Esophagus muscularis mucosa (tissue), 4 donors: Measurements from ENCODE around the gene S1PR2. TPM values are rescaled to one million over a fixed set of nuclear protein-coding genes. Genes with fewer than 3 reads are reported as not detected.

ENCODE experiments used
- DNase-seq: peaks from one replicate; pipeline ENCODE4 v3.0.0-alpha.2; 2017; ENCODE audit errors: extremely low spot score
- H3K27ac ChIP-seq, 4 donors: fragments of 200-600 bp; sonication (generic); replicated peaks in 1 of 4; 1 replicate in 3 of 4; 2 replicates in 1 of 4; pipeline ENCODE4 v1.5.1; 2016 to 2019; ENCODE audit warnings: mild to moderate bottlenecking in 1 of 4
- H3K27me3 ChIP-seq, 4 donors: fragments of 200-600 bp; sonication (generic); one replicate each; pipeline versions ENCODE4 v1.5.1 to v1.6.0; 2016 to 2019
- H3K36me3 ChIP-seq, 4 donors: fragments of 200-600 bp; sonication (generic); one replicate each; pipeline ENCODE4 v1.5.1; 2016 to 2019
- H3K4me1 ChIP-seq, 4 donors: fragments of 200-600 bp; sonication (generic); one replicate each; pipeline ENCODE4 v1.5.1; 2016 to 2019
- H3K4me3 ChIP-seq, 4 donors: fragments of 200-600 bp; sonication (generic); 1 replicate in 2 of 4; 2 replicates in 2 of 4; pipeline ENCODE4 v1.5.1; 2016 to 2019; ENCODE audit warnings: mild to moderate bottlenecking in 4 of 4, moderate library complexity in 1 of 4
- H3K9me3 ChIP-seq, 4 donors: fragments of 200-600 bp; sonication (generic); 1 replicate in 3 of 4; 2 replicates in 1 of 4; pipeline ENCODE4 v1.5.1; 2016 to 2019
- CTCF ChIP-seq, 3 experiments: fragments of 200-600 bp in 2 of 3; fragments of 450-650 bp in 1 of 3; sonication (generic) in 2 of 3; IDR thresholded peaks; one replicate each; pipeline ENCODE4 v1.5.1; 2017 to 2019; ENCODE audit warnings: antibody characterized with exemption in 3 of 3, mild to moderate bottlenecking in 2 of 3, moderate library complexity in 1 of 3
- EP300 ChIP-seq: sonication (generic); formaldehyde crosslinking; IDR thresholded peaks from one replicate; pipeline ENCODE4 v1.6.1; 2017; ENCODE audit warnings: antibody characterized with exemption
- POLR2A ChIP-seq: fragments of 450-650 bp; IDR thresholded peaks from one replicate; pipeline ENCODE4 v1.6.1; 2017; ENCODE audit warnings: antibody characterized with exemption, moderate library complexity, mild to moderate bottlenecking, low read depth
- POLR2AphosphoS5 ChIP-seq, 2 donors: sonication (generic); formaldehyde crosslinking; IDR thresholded peaks; one replicate each; pipeline ENCODE4 v1.6.1; 2017; ENCODE audit warnings: antibody characterized with exemption in 2 of 2
- WGBS: methylation state at CpG from one replicate; pipeline ENCODE4 v1.1.5; 2018; 5-methylcytosine and 5-hydroxymethylcytosine counted together
- intact Hi-C: fragments of 100-400 bp; cut with DNase I; formaldehyde crosslinking; loops from one replicate; pipeline ENCODE4 v1.15.1; 2023
- total RNA-seq, 4 donors: library from RNA; depleted of rRNA; stranded (reverse); fragments of >200 nt; gene quantifications; one replicate each; pipeline versions ENCODE4 v1.1.0 to v1.2.1, GENCODE V29; 2016

The S1PR2 gene
- total RNA-seq, 4 donors from 2014 or later = 14.5 to 27.7 (median 20.4) TPM

GRCh38 chr19:10271543-10272086 is 40.5 kb upstream of the S1PR2 start:
- peaks cover 32 to 56% (median 37%) of the 10 kb centered on the region in 4 donors for H3K4me1 ChIP-seq
- no peaks in the 10 kb centered on the region for H3K9me3 ChIP-seq
- DNase-seq = no peak
- peak overlapping the region; percentile 46 to 59 (median 50) for H3K4me3 ChIP-seq
- intact Hi-C loops = no loop called here
- H3K27me3 ChIP-seq = peaks cover 0 to 39% (median 15%) of the 10 kb centered on the region in 4 donors
- peaks cover 0 to 16% (median 6%) of the 10 kb centered on the region in 4 donors for H3K36me3 ChIP-seq
- 35% methylated on average over 5 of the region's 12 CpGs for WGBS
- peak overlapping the region; percentile 68 to 88 (median 79) for H3K27ac ChIP-seq
- TF ChIP-seq POLR2AphosphoS5 (IDR thresholded peaks at IDR 0.05) (no peak), CTCF (IDR thresholded peaks at IDR 0.05) (no peak), POLR2A (no peak), EP300 (no peak)

GRCh38 chr19:10270616-10271394 is 39.7 kb upstream of the S1PR2 start, which contains the start of gene ICAM1:
TSS of gene ICAM1 (plus strand) at chr19:10271120. CDS start at chr19:10271160, 40 bp downstream.
- WGBS = 5% methylated on average over 43 of the region's 51 CpGs
- Histone ChIP-seq H3K4me1 (peaks cover 32 to 57% (median 37%) of the 10 kb centered on the region in 4 donors), H3K27me3 (peaks cover 0 to 39% (median 15%) of the 10 kb centered on the region in 4 donors), H3K9me3 (no peaks in the 10 kb centered on the region), H3K4me3 (peak within 1 kb of the TSS; percentile 46 to 59 (median 50)), H3K27ac (peak within 1 kb of the TSS; percentile 68 to 88 (median 79)), H3K36me3 (peaks cover 0 to 11% (median 6%) of the 10 kb centered on the region in 4 donors)
- intact Hi-C loops = no loop called here
- TF ChIP-seq EP300 = peak; percentile 61
- TF ChIP-seq POLR2A = peak; percentile 59
- peak; percentile 76 to 81 for TF ChIP-seq POLR2AphosphoS5 (IDR thresholded peaks at IDR 0.05)
- TF ChIP-seq CTCF (IDR thresholded peaks at IDR 0.05) = no peak
- peak; percentile 98 for DNase-seq

GRCh38 chr19:10270180-10270615 is 39.1 kb upstream of the S1PR2 start:
- intact Hi-C loops = no loop called here
- Histone ChIP-seq H3K36me3 (peaks cover 0 to 8% (median 6%) of the 10 kb centered on the region in 4 donors), H3K9me3 (no peaks in the 10 kb centered on the region), H3K27me3 (peaks cover 0 to 39% (median 15%) of the 10 kb centered on the region in 4 donors), H3K4me1 (peaks cover 32 to 57% (median 37%) of the 10 kb centered on the region in 4 donors), H3K27ac (peak overlapping the region; percentile 68 to 88 (median 79)), H3K4me3 (peak overlapping the region; percentile 46 to 59 (median 50))
- TF ChIP-seq POLR2AphosphoS5 (IDR thresholded peaks at IDR 0.05) (no peak), POLR2A (no peak), EP300 (no peak)
- DNase-seq = no peak
- 3% methylated on average over 27 of the region's 37 CpGs for WGBS

- H3K27ac ChIP-seq = peak overlapping the region; percentile 68 to 88 (median 79)
- WGBS = 4% methylated on average over 37 of the region's 59 CpGs
- DNase-seq = peak; percentile 94
- peak; percentile 93 to 98 (median 93) for TF ChIP-seq CTCF (IDR thresholded peaks at IDR 0.05)
- no peak for TF ChIP-seq POLR2A
- peak in 1 of 2 donors; percentile 61 for TF ChIP-seq POLR2AphosphoS5 (IDR thresholded peaks at IDR 0.05)
- no peak for TF ChIP-seq EP300
- no peaks in the 10 kb centered on the region for H3K9me3 ChIP-seq
- intact Hi-C loops = loop anchor here (1.0 kb wide), 1 partner anchor 121 kb away; no protein-coding TSS in a partner anchor
- peak overlapping the region; percentile 46 to 59 (median 50) for H3K4me3 ChIP-seq
- peaks cover 32 to 57% (median 37%) of the 10 kb centered on the region in 4 donors for H3K4me1 ChIP-seq
- peaks cover 0 to 39% (median 15%) of the 10 kb centered on the region in 4 donors for H3K27me3 ChIP-seq
- H3K36me3 ChIP-seq = peaks cover 0 to 2% (median under 1%) of the 10 kb centered on the region in 4 donors
Measured at GRCh38 chr19:10269333-10270179, 38.4 kb upstream of the S1PR2 start.
